HepG2 (cell line): Measurements from ENCODE around the gene RERE. TPM values are rescaled to one million over a fixed set of nuclear protein-coding genes. Genes with fewer than 3 reads are reported as not detected.

ENCODE experiments used
- ARNT ChIP-seq: fragments of 450-650 bp; IDR thresholded peaks from 2 replicates; pipeline ENCODE4 v1.6.1; 2017
- DPF2 ChIP-seq: sonication (generic); formaldehyde crosslinking; IDR thresholded peaks from 2 replicates; pipeline ENCODE4 v1.4.0; 2020; ENCODE audit warnings: mild to moderate bottlenecking, low read depth, missing genetic modification reagents, borderline replicate concordance
- EED ChIP-seq: sonication (generic); formaldehyde crosslinking; IDR thresholded peaks from 2 replicates; pipeline ENCODE4 v1.5.0; 2020; ENCODE audit warnings: mild to moderate bottlenecking, missing genetic modification reagents
- GTF3A ChIP-seq: sonication (generic); formaldehyde crosslinking; conservative IDR thresholded peaks from 2 replicates; pipeline ENCODE4 v1.4.0; 2020; ENCODE audit warnings: mild to moderate bottlenecking, missing genetic modification reagents
- JUNB ChIP-seq: sonication (generic); formaldehyde crosslinking; IDR thresholded peaks from 2 replicates; pipeline ENCODE4 v1.8.0; 2022; ENCODE audit warnings: missing genetic modification reagents, mild to moderate bottlenecking, borderline replicate concordance
- MED8 ChIP-seq: sonication (generic); formaldehyde crosslinking; IDR thresholded peaks from 2 replicates; pipeline ENCODE4 v1.8.1; 2023; ENCODE audit warnings: mild to moderate bottlenecking, missing genetic modification reagents; ENCODE audit not compliant: insufficient replicate concordance
- MEIS2 ChIP-seq: sonication (generic); formaldehyde crosslinking; IDR thresholded peaks from 2 replicates; pipeline ENCODE4 v1.9.0; 2021; ENCODE audit warnings: mild to moderate bottlenecking, missing genetic modification reagents
- ONECUT2 ChIP-seq: sonication (generic); formaldehyde crosslinking; IDR thresholded peaks from 2 replicates; pipeline ENCODE4 v1.4.0; 2020; ENCODE audit warnings: missing genetic modification reagents
- RXRA ChIP-seq: sonication (generic); formaldehyde crosslinking; IDR thresholded peaks from 2 replicates; pipeline ENCODE4 v1.5.1; 2020; ENCODE audit warnings: missing genetic modification reagents
- SP4 ChIP-seq: sonication (generic); formaldehyde crosslinking; IDR thresholded peaks from 2 replicates; pipeline ENCODE4 v1.8.1; 2023; ENCODE audit warnings: mild to moderate bottlenecking, missing genetic modification reagents
- TCF7L2 ChIP-seq: IDR thresholded peaks from 2 replicates; pipeline ENCODE4 v1.6.1; 2011; ENCODE audit warnings: mild to moderate bottlenecking, low read depth, low read length, moderate library complexity
- ZFP41 ChIP-seq: sonication (generic); formaldehyde crosslinking; IDR thresholded peaks from 2 replicates; pipeline ENCODE4 v1.4.0; 2020; ENCODE audit warnings: mild to moderate bottlenecking, missing genetic modification reagents, borderline replicate concordance
- ZNF160 ChIP-seq: sonication (generic); formaldehyde crosslinking; IDR thresholded peaks from 2 replicates; pipeline ENCODE4 v1.8.0; 2022; ENCODE audit warnings: mild to moderate bottlenecking, inconsistent platforms, missing genetic modification reagents
- ZNF354B ChIP-seq: sonication (generic); formaldehyde crosslinking; IDR thresholded peaks from 2 replicates; pipeline ENCODE4 v1.8.0; 2022; ENCODE audit warnings: mild to moderate bottlenecking, missing genetic modification reagents
- ZNF446 ChIP-seq: sonication (generic); formaldehyde crosslinking; IDR thresholded peaks from 2 replicates; pipeline ENCODE4 v1.5.0; 2020; ENCODE audit warnings: mild to moderate bottlenecking, missing genetic modification reagents
- ZNF550 ChIP-seq: sonication (generic); formaldehyde crosslinking; IDR thresholded peaks from 2 replicates; pipeline ENCODE4 v1.4.0; 2020; ENCODE audit warnings: mild to moderate bottlenecking, missing genetic modification reagents, borderline replicate concordance
- ZNF557 ChIP-seq: sonication (generic); formaldehyde crosslinking; IDR thresholded peaks from 2 replicates; pipeline ENCODE4 v1.4.0; 2020; ENCODE audit warnings: missing genetic modification reagents
- ZNF563 ChIP-seq: sonication (generic); formaldehyde crosslinking; IDR thresholded peaks from 2 replicates; pipeline ENCODE4 v1.8.0; 2022; ENCODE audit warnings: mild to moderate bottlenecking, moderate library complexity, missing genetic modification reagents
- ZNF629 ChIP-seq: sonication (generic); formaldehyde crosslinking; conservative IDR thresholded peaks from 2 replicates; pipeline ENCODE4 v1.5.0; 2020; ENCODE audit warnings: missing genetic modification reagents
- ZNF83 ChIP-seq: sonication (generic); formaldehyde crosslinking; IDR thresholded peaks from 2 replicates; pipeline ENCODE4 v1.4.0; 2020; ENCODE audit warnings: missing genetic modification reagents, mild to moderate bottlenecking, borderline replicate concordance
- polyA plus RNA-seq, 8 experiments: library from polyadenylated mRNA; depleted of rRNA in 3 of 8; stranded (reverse) in 7 of 8; unstranded in 1 of 8; fragments of >200 nt; fragmentation: Illumina TruSeq in 4 of 8; extraction: Trizol in 4 of 8; gene quantifications; 2 replicates each; pipeline versions ENCODE4 v1.2.1 to v1.2.3, GENCODE V29; 2011 to 2016; ENCODE audit warnings: low read depth in 4 of 8, missing spikeins in 1 of 8, mixed read lengths in 1 of 8; ENCODE audit not compliant: insufficient read depth in 1 of 8
- total RNA-seq, 5 experiments: library from RNA; depleted of rRNA; stranded (reverse); fragments of >200 nt; fragmentation: Illumina TruSeq; extraction: Trizol; gene quantifications; 2 replicates each; pipeline ENCODE4 v1.2.3, GENCODE V29; 2016; ENCODE audit warnings: low read depth in 1 of 5
- TF ChIP-seq, protein P1 (sequence below): fragments of 450-650 bp; IDR thresholded peaks from 2 replicates; pipeline ENCODE4 v1.6.1; 2017
- TF ChIP-seq, protein P2 (sequence below): sonication (generic); formaldehyde crosslinking; IDR thresholded peaks from 2 replicates; pipeline ENCODE4 v1.4.0; 2020; ENCODE audit warnings: mild to moderate bottlenecking, missing genetic modification reagents
- TF ChIP-seq, protein P3 (sequence below): sonication (generic); formaldehyde crosslinking; IDR thresholded peaks from 2 replicates; pipeline ENCODE4 v1.8.0; 2022; ENCODE audit warnings: mild to moderate bottlenecking, missing genetic modification reagents; ENCODE audit not compliant: insufficient replicate concordance
- TF ChIP-seq, protein P4 (sequence below): IDR thresholded peaks from 2 replicates; pipeline ENCODE4 v1.6.1; 2016; ENCODE audit warnings: low read depth
- TF ChIP-seq, protein P5 (sequence below): sonication (generic); formaldehyde crosslinking; IDR thresholded peaks from 2 replicates; pipeline ENCODE4 v1.8.1; 2023; ENCODE audit warnings: mild to moderate bottlenecking, missing genetic modification reagents

The RERE gene
- total and polyA plus RNA-seq, 2 of the 13 experiments (the other 11 are each of a cell fraction or from before 2014, with no cell fraction given): 18.3 to 21.9 TPM

DNA sequence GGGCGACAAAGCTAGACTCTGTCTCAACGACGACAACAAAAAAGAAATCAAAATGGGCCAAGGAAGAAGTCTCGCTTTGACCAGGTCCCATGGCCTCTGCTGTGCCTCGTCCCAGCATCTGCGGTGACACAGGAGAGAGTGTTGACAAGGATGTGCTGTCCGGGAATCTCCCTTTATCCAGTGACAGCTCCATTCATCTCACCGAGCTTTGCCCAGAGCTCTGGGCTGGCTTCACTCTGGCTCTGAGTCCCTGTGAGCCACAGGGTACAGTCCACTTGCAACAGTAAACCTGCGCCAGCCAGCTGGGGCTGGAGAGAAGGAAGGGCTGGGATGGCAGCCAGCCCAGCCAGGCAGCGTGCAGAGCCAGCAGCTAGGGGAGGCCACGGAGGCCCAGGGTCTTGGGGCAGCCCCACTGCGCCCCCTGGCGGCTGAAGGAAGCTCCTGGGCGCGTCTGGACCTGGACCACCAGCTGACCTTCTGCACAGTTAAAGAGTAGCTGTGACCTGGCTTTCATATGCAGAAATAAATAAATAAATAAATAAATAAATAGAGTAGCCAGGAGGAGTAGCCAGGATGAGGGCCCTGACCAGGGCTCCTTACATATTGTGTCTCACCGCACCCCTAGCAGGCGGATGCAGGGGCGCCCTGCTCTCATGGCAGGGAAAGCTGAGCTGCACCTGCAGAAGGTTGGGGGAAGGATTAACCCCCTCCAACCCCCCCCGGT is 31.4 kb upstream of the RERE start (continued):
- TF ChIP-seq, protein P1, sequence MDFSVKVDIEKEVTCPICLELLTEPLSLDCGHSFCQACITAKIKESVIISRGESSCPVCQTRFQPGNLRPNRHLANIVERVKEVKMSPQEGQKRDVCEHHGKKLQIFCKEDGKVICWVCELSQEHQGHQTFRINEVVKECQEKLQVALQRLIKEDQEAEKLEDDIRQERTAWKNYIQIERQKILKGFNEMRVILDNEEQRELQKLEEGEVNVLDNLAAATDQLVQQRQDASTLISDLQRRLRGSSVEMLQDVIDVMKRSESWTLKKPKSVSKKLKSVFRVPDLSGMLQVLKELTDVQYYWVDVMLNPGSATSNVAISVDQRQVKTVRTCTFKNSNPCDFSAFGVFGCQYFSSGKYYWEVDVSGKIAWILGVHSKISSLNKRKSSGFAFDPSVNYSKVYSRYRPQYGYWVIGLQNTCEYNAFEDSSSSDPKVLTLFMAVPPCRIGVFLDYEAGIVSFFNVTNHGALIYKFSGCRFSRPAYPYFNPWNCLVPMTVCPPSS: no peak
- TF ChIP-seq ZNF354B (CRISPR knock-in tag) (no peak), ZNF83 (CRISPR knock-in tag) (no peak), ZFP41 (CRISPR knock-in tag) (no peak), ZNF446 (CRISPR knock-in tag) (no peak), MED8 (no peak), ZNF160 (no peak), EED (no peak), ZNF557 (CRISPR knock-in tag) (no peak), DPF2 (CRISPR knock-in tag) (no peak), TCF7L2 (no peak), SP4 (CRISPR knock-in tag) (no peak), ZNF550 (CRISPR knock-in tag) (no peak), MEIS2 (CRISPR knock-in tag) (0 out of 2 replicates have a peak, but pooled peaks have one; percentile 18), ONECUT2 (CRISPR knock-in tag) (no peak), ARNT (no peak), ZNF629 (CRISPR knock-in tag) (0 out of 2 replicates have a peak, but pooled peaks have one; percentile 12), ZNF563 (CRISPR knock-in tag) (no peak), JUNB (CRISPR knock-in tag) (no peak), RXRA (CRISPR knock-in tag) (peak; percentile 77), GTF3A (CRISPR knock-in tag) (no peak)
- TF ChIP-seq, protein P2, sequence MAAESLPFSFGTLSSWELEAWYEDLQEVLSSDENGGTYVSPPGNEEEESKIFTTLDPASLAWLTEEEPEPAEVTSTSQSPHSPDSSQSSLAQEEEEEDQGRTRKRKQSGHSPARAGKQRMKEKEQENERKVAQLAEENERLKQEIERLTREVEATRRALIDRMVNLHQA (CRISPR knock-in tag): no peak
- TF ChIP-seq, protein P3, sequence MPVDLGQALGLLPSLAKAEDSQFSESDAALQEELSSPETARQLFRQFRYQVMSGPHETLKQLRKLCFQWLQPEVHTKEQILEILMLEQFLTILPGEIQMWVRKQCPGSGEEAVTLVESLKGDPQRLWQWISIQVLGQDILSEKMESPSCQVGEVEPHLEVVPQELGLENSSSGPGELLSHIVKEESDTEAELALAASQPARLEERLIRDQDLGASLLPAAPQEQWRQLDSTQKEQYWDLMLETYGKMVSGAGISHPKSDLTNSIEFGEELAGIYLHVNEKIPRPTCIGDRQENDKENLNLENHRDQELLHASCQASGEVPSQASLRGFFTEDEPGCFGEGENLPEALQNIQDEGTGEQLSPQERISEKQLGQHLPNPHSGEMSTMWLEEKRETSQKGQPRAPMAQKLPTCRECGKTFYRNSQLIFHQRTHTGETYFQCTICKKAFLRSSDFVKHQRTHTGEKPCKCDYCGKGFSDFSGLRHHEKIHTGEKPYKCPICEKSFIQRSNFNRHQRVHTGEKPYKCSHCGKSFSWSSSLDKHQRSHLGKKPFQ: peak; percentile 70
- TF ChIP-seq, protein P4, sequence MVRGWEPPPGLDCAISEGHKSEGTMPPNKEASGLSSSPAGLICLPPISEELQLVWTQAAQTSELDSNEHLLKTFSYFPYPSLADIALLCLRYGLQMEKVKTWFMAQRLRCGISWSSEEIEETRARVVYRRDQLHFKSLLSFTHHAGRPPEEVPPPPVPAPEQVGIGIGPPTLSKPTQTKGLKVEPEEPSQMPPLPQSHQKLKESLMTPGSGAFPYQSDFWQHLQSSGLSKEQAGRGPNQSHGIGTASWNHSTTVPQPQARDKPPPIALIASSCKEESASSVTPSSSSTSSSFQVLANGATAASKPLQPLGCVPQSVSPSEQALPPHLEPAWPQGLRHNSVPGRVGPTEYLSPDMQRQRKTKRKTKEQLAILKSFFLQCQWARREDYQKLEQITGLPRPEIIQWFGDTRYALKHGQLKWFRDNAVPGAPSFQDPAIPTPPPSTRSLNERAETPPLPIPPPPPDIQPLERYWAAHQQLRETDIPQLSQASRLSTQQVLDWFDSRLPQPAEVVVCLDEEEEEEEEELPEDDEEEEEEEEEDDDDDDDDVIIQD (CRISPR knock-in tag): peak; percentile 61; the same call in 1 of the 2 replicates
- TF ChIP-seq, protein P5, sequence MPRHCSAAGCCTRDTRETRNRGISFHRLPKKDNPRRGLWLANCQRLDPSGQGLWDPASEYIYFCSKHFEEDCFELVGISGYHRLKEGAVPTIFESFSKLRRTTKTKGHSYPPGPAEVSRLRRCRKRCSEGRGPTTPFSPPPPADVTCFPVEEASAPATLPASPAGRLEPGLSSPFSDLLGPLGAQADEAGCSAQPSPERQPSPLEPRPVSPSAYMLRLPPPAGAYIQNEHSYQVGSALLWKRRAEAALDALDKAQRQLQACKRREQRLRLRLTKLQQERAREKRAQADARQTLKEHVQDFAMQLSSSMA (CRISPR knock-in tag): no peak; the same call in 1 of the 2 replicates
